ENCODE data around the gene AJM1.
"Not testable (repeated sequence)": the region's sequence is repeated elsewhere in the genome, so short reads cannot be mapped to it uniquely, and the experiment has no call there.

AJM1 gene

DNA sequence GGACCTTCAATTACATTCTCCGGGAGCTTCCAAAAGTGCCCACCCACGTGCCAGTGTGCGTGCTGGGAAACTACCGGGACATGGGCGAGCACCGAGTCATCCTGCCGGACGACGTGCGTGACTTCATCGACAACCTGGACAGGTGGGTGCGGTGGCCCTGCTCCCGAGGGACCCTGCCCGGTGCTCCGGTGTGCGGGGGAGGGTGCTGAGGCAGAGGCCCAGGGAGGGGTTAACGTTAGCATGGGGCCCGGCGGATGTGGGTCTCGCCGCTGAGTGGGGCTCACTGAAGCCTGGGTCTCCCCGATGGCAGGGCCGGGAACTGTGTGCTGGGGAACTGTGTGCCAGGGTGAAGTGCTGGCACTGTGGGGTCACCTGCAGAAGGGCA lies 10.6 kb upstream of the AJM1 start:
- DNase-seq: no peak

DNA sequence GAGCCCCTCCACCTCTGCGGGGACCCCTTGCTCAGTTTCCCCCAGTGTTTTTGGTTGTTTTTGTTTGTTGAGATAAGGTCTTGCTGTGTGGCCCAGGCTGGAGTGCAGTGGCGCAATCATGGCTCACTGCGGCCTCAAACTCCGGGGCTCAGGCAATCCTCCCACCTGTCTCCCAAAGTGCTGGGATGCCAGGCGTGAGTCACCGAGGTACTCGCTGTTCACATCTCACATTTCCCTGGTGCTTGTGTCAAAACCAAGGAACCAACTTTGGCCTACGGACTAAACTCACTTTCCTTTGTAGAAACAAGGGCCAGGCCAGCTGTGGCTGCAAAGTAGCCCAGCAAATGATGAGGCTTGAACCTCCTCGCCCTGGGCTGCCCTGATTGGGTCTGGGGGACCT lies 9.7 kb upstream of the AJM1 start:
- DNase-seq: no peak

DNA sequence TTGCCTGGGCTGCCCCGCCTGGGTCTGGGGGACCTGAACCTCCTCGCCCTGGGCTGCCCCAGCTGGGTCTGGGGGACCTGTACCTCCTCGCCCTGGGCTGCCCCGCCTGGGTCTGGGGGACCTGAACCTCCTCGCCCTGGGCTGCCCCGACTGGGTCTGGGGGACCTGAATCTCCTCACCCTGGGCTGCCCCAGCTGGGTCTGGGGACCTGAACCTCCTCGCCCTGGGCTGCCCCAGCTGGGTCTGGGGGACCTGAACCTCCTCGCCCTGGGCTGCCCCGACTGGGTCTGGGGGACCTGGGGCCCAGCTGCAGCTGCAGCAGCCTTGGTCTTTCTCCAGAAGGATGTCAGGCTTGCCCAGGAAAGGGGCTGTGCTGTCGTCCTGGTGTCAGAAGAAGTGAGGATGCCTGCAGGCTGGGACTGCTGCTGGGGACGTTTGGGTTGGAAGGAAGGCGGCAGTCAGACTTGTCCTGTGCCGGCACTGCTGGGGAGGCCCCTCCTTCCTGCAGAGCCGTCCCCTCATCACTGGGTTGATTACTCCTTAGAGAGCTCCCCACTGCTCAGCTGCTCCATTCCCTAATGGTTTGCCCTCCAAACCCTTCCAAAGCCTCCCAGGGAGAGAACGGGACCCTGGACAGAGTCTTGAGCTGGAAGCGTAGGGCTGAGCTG lies 8.8 kb upstream of the AJM1 start:
- not testable (repeated sequence) for DNase-seq

DNA sequence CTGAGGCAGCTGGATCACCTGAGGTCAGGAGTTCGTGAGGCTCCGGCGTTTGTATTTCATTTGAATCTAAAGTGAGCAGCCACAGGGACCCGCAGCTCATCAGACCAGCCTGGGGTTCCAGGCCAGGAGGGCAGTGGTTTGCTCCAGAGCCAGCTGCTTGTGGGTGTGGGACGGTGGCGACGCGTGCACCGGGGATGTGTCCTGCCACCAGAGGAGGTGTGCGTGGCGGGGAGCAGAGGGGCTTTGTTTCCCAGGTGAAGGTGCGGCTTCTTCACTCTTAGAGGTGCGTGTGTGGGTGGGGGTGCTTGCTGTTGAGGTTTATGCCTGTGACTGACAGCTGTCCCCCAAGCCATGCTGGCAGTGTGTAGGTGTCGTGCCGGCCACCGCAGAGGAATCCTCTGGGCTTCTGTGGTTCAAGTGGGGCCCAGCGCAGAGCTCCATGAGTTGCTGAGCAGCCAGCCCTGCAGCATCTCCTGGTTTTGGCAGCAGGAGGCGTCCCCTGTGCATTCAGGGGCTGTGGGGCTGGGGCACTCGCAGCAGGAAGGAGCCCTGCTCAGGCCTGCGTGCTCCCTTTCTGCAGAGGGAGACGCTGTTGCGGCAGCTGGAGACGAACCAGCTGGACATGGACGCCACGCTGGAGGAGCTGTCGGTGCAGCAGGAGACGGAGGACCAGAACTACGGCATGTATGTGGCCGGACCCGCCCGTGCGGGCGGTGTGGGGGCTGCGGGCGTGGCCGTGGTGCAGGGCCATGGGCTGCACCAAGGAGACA lies 6.9 kb upstream of the AJM1 start:
- no peak for DNase-seq

GRCh38 chr9:136835932-136836904 lies 6.1 kb upstream of the AJM1 start:
- no peak for DNase-seq

- no peak for DNase-seq
These were observed 5.0 kb upstream of the AJM1 start for GRCh38 chr9:136837146-136837855.

GRCh38 chr9:136837856-136838277 lies 4.4 kb upstream of the AJM1 start:
- not testable (repeated sequence) for DNase-seq

DNA sequence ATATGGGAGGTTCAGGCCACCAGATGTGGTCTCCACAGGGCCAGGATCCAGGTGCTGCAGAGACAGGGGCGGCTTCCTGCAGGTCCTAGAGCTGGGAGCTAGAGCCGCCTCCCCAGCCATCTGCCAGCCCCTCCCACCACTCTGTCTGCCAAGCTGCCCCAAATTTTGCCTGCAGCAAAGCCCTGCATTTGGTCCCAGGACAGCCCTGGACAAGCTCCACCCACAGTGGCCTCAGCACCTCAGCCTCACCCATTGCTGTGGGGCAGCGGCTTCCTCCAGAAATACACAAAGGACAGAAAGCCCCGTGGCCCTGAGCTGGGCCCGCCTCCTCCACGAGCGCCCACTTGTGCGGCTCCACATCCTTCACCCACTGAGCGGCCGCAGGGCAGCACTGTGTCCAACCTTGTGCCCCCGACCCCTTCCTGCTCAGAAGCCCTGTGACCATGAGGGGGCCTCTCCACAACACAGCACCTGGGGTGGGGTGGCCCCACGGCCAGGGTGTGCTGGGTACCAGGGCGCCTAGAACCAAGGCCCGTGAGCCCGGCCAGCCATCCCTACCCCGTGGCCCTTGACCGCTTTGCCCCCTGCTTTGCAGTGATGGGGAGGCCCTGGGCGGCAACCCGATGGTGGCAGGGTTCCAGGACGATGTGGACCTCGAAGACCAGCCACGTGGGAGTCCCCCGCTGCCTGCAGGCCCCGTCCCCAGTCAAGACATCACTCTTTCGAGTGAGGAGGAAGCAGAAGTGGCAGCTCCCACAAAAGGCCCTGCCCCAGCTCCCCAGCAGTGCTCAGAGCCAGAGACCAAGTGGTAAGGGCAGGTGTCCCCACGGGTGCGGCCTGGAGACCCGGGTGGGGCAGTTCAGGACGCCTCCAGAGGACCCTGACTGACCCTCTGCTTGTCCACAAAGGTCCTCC lies 3.7 kb upstream of the AJM1 start:
- no peak for DNase-seq

DNA sequence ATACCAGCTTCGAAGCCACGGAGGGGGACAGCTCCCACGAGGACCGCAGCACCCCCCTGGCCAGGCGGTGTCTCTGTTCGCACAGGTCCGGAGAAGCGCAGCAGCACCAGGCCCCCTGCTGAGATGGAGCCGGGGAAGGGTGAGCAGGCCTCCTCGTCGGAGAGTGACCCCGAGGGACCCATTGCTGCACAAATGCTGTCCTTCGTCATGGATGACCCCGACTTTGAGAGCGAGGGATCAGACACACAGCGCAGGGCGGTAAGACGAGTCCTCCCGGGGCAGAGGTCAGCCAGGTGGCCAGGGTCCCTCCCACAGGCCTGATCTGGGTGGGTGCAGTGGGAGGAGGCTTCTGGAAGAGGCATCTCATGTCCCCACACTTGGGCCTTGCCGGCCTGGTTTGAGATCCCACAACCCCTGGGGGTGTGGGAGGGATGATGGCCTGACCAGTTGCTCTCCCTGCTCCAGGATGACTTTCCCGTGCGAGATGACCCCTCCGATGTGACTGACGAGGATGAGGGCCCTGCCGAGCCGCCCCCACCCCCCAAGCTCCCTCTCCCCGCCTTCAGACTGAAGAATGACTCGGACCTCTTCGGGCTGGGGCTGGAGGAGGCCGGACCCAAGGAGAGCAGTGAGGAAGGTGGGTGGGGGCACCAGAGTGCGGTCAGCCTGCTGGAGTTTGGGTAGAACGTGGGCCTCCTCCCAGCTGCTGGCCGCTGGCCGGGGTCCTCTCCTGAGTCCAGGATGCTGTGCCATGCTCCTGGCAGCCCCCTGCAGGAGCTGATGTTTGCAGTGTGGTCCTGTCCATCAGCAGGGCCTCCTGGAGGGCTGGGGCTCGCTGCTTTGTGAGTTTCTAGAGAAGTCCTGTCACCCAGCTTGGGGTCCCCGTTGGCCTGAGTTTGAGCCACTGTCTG lies 2.8 kb upstream of the AJM1 start:
- DNase-seq: no peak

DNA sequence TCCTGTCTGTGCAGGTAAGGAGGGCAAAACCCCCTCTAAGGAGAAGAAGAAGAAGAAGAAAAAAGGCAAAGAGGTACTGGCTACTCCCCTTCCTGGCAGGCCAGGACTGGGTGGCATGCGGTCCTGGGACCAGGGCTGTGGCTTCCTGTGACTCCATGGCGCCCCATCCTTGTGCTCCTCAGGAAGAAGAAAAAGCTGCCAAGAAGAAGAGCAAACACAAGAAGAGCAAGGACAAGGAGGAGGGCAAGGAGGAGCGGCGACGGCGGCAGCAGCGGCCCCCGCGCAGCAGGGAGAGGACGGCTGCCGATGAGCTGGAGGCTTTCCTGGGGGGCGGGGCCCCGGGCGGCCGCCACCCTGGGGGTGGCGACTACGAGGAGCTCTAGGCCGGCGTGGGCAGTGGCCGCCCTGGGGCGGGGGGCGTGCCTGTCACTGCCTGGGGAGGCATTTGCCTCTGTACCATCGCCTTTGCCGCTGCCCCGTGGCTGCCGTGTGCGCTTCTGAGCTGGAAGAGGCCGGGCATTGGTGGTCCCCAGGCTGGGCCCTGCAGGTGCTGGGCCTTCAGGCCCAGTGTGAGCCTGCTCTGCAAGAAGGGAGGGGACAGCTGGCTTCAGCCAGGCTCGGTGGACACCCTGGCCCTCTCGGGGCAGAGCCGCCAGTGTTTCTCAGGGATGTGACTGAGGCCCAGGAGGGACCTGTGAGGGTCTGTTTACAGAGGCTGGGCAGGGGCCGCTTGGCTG lies 2.0 kb upstream of the AJM1 start:
- no peak for DNase-seq

GRCh38 chr9:136840877-136841645 lies 1.2 kb upstream of the AJM1 start:
- no peak for DNase-seq

DNA sequence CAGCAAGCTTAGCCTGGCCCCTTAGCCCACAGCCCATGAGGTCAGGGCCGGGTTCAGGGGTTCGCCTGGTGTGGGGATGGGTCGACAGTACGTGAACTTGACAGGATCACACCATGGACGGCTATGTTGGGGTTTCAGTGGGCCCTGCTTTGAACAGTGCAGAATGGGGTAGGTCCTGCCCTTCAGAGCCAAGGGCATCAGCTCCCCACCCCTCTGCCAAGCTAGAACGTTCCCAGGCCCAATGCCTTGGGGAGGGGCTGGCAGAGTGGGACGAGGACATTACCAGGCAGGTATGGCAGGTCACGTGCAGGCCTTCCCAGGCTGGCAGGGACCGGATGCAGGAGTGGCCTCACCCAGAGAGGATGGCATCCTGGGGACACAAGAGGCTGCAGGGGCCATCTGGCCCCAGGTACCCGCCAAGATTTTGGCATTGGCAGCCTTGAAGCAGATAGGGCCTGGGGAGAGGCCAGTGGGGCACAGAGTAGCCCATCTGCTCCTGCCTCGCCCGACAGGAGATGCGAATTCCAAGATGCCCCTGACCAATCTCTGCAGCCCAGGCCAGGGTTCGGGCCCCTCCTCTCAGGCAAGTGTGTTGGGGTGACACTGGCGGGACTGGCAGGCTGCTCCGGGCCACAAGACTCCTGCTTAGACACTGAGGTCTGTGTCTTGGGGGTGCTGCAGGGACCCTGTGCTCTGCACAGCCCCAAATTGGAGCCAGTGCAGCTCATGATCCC lies 465 bp upstream of the AJM1 start:
- not testable (repeated sequence) for DNase-seq

- DNase-seq: not testable (repeated sequence)
These were observed 1.0 kb downstream of the AJM1 start for GRCh38 chr9:136843159-136843800.

- DNase-seq: peak; percentile 38
These were observed 1.8 kb downstream of the AJM1 start for GRCh38 chr9:136843801-136844740.

GRCh38 chr9:136844761-136845464 lies 2.6 kb downstream of the AJM1 start:
- DNase-seq: no peak
